SK-N-DZ (cell line): ENCODE measurements around the gene BCL2.

Source experiments
- DNase-seq: peaks from one replicate; pipeline ENCODE4 v3.0.0-alpha.2; 2015; ENCODE audit warnings: low spot score

Gene BCL2

DNA sequence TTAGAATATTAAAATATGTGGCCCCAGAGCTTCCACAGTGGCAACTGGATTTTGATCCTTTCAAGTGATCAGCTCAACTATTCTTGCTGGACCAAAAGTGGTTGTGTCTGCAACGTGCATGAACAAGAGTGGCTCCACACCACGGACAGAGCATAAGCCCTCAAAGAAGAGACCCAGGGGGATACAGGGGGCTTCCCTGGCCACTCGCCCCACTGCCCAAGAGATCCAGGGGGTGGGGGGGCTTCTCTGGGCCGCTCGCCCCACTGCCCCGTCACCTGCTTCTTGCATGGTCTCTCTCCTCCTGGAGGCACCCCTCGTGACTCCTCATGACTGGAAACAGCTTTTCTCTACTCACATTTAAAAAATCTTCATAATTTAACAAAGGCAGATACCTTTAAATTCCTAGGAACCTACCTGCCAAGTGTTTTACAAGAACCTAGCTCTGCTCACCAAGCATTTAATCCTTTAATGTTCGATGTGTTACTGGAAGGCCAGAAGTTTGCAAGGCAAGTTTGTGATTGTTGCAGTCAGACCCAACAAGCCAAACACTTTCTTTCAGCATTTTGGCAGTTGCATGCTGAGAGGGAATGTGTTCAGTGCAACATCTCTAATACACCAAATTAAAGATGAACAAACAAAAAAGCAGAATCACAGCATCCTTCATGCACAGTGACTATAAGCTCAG is 174.3 kb downstream of the BCL2 start:
- no peak for DNase-seq

DNA sequence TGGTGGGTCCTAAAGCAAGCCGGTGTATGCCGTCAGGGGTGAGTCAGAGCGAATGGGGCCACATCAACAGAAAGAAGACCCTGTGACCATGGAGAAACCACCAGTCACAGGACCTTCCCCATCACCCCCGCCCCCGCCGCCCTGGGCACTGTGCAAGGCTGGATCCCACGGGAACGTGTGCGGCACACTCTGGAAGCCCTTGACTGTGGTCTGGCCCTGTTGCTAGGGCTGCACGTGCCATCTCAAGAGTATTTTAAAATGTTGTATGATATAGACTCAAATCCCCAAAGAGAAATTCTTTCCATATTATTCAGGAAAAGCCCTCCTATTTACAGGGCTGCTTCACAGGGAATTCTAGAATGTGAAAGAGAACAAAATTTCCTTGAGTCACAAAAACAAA is 174.8 kb downstream of the BCL2 start:
- no peak for DNase-seq

DNA sequence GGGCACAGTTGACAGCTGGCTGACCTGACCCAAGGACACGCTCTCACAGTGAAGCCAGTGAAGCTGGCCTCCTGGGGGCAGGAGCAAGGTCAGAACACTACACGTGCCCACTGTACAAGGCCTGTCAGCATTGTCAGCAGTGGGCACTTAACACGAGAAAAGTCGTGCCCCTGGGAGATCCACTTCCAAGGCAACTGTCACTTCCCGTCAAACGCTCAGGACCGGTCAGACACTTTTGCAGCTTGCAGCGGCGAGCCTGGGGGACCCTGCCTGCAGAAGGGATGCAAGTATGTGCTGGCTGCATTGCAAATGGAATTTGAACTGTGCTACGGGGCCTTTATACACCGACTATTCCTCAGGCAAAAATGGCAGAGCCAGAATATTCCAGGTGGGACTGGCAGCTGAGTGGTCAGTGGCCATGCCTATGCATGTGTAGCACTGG is 176.2 kb downstream of the BCL2 start:
- DNase-seq: no peak

DNA sequence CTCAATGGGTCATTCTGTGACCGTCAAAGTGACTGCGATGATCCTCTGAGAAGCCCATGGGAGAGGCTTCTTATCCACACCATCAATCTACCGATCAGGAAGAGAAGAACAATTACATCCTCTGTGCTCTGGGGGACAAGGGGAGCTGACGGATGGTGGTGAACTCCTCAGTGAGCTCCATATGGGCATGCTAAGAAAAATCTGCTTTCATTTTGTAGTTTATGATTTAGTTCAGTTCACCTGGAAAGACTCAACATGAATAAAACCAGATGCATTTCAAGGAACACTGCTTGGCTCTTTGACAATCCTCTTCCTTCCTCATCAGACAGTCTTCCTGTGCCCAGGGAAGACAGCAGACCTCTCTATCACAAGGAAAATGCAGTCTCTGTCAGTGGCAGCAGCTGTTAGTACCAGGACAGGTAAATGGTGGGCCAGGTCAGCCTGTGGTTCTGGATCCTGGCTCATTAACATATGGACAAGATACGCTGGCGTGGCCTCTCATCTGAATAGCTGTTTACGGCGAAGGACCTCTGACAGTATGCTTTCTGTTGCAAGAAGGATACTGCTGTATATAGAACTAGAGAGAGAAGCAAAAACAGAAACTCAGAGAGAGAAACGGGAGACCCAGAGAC is 176.9 kb downstream of the BCL2 start:
- peak; percentile 7 for DNase-seq

DNA sequence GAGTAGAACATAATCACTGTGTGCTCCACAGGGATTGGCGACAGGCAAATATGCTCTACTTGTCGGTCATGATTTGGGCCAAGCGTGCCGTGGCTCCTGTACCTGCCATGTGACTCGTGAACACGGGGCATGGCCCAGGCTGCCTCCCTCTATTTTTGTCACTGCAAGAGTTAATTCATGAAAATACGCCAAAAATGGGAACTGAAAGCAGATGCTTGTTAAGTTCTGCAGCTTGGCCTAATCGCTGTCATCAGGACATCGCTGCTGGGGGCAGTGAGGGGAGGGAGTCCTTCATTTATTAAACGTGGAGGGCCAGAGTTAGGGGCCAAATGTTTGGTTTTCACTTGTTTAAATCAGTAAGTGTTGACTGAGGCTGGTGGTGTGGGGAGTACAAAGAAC is 177.8 kb downstream of the BCL2 start:
- no peak for DNase-seq

DNA sequence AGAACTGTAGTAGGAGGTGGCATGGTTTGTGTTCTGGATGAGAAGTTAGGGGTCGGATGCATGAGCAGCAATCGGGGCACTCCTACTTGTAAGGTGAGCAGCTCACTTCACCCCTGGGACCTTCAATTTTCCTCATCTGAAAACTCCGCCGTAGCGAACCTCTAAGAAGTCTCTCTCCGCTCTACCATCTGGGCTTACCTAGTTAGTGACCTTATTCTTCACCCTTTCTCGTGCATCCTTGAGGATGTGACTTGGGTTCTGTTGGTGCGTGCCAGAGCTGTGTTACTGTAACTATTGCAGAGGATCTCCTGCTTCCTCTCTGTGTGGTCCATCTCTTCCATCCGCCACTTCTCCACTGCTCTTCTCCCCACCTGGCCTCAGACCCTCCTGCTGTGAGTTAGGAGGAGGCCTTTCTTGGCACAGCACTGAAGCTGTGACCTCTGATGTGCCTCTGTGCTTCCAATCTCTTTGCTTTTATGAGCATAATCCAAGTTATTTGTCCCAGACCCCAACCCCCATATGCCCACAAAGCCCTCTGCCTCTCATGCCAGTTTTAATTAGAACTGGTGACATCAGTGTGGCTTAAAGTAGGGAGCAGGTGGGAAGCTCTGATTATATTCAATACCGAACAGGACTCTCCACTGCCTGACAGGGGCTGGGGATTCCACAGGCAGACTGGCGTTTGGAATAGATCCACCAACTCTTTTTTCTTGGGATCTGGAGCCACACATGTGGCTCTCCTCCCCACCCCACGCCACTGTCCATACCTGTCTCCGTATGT is 178.4 kb downstream of the BCL2 start:
- no peak for DNase-seq

DNA sequence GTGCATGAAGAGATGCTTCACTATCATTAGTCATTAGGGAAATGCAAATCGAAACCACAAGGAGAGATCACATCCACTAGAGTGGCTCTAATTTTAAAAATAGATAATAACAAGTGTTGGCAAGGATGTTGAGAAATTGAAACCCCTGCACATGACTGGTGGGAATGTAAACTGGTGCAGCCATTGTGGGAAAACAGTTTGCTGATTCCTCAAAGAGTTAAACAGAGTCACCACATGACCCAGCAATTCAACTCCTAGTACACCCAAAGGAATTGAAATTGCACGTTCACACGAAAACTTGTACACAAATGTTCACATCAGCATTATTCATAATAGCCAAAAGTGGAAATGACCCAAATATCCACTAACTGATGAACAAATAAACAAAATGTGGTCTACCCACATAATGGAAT is 179.5 kb downstream of the BCL2 start:
- no peak for DNase-seq

DNA sequence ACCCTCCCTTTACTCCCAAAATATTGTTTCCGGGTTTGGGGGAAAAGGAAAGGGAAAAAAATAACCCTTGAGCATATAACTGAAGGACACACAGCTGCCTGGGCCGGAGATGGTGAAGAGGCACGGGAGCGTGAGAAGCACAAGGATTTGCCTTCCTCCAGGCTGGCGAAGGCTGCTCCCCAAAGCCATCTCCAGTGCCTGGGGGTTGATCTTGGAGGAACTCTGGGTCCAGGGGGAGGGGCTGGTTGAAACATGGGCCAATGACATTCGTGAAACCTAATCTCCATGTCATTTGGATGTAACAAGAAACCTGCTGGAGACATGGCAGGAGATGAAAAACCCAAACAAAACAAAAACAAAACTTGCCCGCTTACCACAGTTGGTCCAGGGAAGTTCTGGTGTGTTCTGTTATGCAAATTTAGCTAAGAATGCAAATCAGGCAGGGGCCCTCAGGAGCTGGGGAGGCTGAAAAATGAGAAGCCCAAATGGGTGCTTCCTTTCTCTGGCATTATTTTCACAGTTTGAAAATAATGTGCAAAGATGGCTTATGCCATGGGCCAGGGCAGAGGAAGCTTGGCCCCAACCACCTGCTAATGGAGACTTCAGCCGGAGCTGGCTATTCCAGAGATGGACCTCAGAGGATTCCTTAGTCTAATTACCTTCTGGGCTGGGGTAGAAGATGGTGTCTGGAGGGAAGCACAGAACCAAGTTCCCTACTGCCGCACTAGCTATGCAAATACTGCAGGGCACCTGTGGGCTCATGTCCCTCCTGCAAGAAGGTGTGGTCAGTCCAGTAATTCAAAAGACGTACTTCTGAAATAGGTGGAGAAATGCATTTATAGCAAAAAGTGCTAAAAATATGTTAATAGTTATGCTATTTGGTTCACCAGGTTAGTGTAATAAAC is 180.9 kb downstream of the BCL2 start:
- DNase-seq: no peak

DNA sequence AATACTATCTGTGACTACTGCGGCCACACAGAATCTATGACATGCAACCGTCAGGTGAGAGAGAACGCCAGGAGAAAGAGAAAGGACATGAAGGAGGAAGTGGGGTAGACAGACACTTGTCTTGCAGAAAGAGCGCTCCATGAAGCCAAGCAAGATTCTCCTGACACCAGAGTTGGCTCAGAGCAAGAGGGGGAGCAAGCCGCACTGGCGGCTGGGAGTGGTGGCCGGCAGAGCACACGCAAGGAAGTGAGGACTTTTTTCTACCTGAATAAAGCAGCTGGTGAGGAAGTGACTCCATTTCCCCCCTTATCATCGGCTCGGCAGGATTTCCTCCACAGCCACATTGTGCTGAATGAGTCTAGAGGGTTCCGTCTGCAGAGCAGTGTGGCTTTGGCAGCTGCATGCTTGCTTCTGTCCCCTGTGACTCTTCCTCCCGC is 181.6 kb downstream of the BCL2 start:
- no peak for DNase-seq

DNA sequence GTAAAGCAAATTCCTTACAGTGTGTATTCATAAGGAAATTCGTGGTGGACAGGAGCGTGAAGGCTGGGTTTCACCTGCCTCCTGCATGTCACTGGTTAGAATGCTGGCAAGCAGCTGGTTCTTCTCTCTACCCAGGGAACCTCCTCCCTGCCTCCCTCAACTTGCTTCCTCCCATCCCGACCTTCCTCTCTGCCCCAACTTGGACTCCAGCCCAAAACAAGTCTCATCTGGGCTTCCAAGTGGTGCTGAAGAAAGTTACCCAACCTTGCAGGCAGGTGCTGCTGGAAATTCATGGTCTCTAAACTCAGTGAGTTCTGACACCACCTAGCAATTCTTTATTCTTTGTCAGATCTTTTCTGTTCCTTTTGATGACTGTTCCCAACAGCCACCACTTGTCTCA is 184.5 kb downstream of the BCL2 start:
- no peak for DNase-seq

DNA sequence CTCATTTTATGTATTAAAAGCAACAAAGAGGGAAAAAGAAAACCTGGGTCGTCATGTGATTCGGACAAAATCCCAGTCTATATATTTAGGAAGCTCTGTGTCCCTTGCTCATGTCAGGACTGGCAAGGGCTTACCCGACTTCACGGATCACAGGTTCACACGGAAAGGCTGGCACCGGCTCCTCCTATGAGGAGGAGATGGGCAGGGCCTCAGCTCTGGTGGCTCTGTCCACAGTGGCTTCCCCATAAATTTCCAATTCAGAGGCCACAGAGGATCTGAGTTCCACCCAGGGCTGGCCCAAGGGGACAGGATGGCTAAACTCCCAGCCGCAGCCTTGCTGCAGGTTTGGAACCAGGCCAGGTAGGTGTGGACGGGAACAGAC is 186.8 kb downstream of the BCL2 start:
- DNase-seq: no peak

DNA sequence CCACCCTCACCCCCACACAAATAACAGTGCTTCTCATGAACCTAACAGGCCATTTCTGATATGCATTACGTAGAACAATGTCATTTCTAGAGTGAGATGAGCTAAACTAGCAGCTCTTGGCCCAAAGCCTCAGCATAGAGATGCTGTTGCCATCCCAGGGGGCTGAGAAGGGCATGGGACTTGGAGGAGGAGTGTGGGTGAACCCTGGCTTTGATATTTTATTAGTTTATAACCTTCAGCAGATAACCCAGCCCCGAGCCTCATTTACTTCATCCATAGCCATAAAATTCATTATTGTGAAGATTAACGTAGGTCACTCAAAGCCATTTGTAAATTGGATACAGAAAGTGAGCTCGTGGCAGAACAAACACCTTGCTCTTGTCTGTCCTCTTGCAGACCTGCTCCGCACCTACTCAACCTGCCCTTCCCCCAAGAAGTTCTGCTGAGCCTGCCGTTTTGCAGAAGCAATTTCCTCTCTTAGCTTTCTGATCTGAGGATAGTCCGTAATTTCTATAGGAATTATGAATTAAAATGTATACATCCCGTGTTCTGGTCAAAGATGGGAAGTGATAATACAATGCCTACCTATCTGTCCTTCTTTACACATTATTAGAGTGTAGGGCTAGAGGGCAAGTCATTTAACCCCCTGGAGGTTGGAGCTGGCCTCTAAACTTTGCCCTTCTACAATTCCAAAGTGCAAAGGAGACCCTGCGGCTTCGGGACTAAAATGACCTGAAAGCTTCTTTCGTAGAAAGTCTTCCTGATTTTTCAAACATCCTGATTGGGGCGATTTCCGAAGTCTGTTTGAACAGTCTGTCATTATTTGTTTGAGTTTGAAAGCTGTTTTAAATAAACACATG is 187.4 kb downstream of the BCL2 start:
- DNase-seq: no peak

DNA sequence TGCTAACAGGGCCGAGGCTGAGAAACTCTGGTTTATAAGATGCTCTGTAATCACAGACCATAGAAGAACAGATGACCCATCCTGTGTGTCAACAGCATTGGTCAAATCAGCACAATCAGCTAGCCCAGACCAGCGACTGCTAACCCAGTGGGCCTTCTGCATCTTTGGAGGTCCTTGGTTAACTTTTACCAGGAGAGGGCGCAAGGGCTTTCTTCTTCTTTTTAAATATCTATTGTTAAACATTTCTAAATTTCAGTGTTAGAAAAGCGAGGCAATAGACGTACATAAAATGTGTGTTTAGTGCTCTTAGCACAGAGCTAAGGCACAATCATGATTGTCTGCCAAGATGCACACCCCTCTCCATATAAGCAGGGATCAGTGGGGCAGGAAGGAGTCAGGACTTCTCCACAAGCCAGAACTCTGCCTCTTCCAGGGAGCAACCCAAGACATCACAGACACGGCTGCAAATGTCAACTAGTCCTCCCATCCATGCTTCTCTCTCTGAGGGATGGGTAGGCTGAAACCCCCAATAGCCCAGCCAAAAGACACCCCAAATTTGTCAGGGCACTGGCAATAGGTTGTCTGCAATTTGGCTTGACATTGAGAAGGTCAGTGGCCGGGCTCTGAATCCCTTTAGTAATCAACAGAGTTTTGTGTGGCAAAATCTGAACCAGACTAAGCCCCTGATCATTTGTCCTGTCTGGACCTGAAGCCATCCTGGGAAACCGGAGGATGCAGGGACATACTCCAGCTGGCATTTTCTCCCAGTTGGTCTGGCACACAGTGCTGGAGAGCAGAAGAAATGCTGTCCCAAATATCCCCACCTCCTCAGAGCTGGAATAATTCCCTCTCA is 188.2 kb downstream of the BCL2 start:
- no peak for DNase-seq

DNA sequence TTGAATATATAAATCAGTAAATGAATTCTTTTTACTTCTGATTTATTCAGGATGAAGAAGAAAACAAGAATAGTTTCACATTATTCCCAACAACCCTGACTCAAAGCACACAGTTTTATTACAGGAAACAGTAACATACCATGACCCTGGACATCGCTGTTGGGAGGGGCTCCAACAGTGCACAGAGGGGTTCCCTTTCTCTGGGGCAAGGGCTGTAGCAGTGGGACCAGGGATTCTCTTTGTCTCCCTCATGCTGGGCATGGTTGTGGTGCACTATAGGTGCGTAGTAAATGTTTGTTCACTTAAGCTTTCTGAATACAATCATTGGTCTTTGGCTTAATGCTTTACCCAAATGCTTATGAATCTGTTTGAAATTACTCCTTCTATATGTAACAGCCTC is 189.4 kb downstream of the BCL2 start:
- no peak for DNase-seq

DNA sequence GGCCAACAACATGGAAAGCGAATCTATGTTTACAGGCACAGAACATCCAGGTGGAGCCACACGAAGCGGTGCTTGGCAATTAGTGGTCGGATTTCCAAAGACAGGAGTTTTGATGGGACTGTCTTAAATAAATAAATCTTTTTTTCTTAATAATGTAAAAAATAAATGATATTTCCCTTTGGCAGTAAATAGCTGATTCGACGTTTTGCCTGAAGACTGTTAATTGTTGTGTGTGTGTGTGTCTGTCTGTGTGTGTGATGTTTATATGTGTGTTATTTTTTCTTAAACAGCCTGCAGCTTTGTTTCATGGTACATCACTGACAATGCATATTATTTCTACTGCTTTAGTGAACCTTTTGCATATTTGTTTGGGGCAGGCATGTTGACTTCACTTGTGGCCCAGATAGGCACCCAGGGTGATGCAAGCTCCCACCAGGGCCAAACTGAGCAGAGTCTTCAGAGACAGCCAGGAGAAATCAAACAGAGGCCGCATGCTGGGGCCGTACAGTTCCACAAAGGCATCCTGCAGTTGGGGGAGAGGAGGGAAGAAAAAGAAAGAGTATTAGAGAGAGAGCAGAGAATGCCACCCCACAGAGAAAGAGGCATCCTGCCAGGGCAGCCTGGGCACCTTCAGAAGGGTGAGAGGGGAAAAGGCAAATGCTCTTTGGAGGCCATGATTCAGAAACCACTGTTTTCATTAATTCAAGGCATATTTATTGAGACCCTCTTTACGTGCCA is 191.2 kb downstream of the BCL2 start:
- DNase-seq: no peak

DNA sequence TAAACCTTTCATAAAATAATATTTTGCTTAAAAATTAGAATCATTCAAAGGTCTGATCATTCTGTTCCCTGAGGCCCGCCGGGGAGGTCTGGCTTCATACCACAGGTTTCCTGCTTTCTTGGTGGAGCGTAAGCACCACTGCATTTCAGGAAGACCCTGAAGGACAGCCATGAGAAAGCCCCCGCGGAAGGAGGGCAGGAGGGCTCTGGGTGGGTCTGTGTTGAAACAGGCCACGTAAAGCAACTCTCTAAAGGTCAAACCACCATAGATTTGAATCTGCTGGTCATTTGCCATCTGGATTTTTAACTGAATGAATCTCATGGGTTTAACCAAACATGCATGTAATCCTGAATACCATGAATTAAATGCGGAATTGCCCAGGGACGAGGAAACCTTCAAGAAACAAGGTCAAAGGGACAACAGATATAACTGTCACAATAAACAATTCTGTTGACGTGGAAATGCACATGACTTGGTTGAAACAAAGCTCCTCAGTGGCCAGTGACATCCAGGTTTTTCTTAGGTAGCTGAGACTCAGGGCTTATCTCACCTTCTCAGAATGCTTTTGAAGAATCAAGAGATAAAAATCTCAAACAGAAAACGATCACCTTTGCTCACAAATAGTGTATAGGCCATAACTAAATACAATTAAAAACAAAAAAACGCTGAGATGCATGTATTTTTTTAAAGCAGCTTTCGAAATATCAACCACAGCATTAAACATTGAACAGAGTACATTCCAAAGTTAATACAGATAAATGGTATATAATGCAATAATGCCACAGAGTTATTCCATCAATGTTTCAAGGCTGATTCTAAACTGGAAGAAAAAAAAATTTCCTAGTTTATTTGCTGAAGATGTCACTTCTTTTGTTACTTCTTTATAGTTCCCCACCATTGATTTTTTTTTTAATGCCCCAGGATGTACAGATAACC is 193.2 kb downstream of the BCL2 start:
- no peak for DNase-seq

DNA sequence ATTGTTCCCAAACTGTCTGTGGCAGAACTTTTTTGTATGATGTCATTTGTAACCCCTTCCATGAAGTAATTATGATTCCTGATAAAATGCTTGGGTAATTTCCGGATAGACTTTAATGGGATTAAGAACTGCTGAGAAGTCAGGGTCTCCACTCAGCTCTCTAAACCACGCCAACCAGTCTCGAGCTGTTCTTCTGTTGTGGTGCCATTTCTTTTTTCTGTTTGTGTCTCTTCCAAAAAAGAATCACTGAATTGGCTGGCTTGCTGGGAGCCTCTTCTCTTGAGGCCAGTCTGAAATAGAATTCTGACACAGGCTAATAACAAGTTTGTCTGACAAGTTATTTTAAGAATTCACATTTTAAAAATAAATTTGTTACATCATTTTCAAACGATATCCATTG is 198.9 kb downstream of the BCL2 start:
- DNase-seq: no peak

DNA sequence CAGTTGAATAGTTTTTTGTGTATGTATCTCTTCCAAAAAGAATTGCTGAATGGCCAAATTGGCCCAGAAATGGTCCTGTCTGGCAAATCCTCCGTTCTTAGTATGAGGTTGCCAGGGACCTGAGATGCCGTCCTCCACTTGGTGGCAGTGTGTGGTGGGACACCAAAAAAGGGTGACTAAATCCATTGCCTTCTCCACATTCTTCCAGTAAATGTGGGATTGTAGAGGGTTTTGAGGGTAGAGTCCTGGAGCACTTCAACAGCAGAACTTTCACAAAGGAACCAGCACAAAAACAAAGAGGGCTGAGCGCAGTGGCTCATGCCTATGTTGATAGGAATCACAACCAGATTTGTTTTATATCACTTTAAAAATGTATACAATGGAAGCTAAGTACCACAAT is 199.9 kb downstream of the BCL2 start:
- DNase-seq: no peak
